ENCODE results near the gene TAF11L3.

DNA sequence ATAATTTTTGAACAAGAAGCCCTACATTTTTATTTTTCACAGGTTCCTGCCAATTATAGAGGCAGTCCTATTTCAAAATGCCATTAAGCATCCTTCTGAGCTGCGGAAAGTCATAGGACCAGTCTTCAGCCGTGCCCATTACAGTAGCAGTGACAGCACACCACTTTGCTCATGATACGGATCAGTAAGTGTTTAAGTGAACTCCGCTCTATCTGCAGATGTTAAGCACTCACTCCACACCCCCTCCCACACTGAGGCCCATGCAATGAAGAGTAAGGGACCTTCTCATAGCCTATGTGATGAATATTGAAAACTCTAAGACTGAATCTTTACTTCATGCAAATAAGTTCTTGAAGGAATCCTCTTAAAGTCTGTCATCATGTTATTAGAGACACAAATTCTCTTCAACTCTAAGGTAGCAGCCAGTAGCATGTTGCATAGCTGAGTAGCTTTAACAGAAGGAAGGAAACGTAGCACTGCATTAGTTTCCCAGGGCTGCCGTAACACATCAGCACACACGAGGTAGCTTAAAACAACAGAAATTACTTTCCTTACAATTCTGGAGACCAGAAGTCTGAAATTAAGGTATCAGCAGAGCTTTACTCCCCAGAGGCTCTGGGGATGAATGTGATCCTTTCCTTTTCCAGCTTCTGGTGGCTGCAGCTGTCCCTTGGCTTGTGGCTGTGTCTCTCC lies 40.4 kb upstream of the TAF11L3 start:
- no peak for TF ChIP-seq CTCF (IDR thresholded peaks at IDR 0.05; ENCODE audit: low read depth, low read length)
- no peak for TF ChIP-seq EZH2phosphoT487 (IDR thresholded peaks at IDR 0.05; ENCODE audit: low read depth)

All from OCI-LY3 (cell line).